Keratinocyte (primary cell): ENCODE results near the gene NDUFB8. TPM values are rescaled to one million over a fixed set of nuclear protein-coding genes. Genes with fewer than 3 reads are reported as not detected.

ENCODE experiments used
- DNase-seq: peaks from one replicate; pipeline ENCODE4 v3.0.0-alpha.2; 2011; ENCODE audit warnings: low read depth, missing footprints, low spot score
- FAIRE-seq: peaks from 2 replicates; lab custom pipeline; 2011; peaks lifted over from hg19 to GRCh38; lab: Jason Lieb, UNC
- H2AFZ ChIP-seq: 2 replicates; pipeline ENCODE4 v1.6.0; 2012; ENCODE audit warnings: low read length, control low read depth, inconsistent platforms; ENCODE audit not compliant: control insufficient read depth
- H3K27ac ChIP-seq: 2 replicates; pipeline ENCODE4 v1.5.1; 2011; ENCODE audit warnings: low read length; ENCODE audit not compliant: control insufficient read depth, insufficient read depth
- H3K27me3 ChIP-seq: 3 replicates; pipeline ENCODE4 v1.6.0; 2011; ENCODE audit warnings: low read length; ENCODE audit not compliant: control insufficient read depth, insufficient read depth; ENCODE audit errors: extremely low read depth
- H3K36me3 ChIP-seq, 2 experiments: 2 replicates in 1 of 2; 3 replicates in 1 of 2; pipeline ENCODE4 v1.5.1; 2011; ENCODE audit warnings: low read length in 2 of 2, mild to moderate bottlenecking in 1 of 2; ENCODE audit not compliant: control insufficient read depth in 2 of 2, insufficient read depth in 2 of 2; ENCODE audit errors: extremely low read depth in 1 of 2
- H3K4me1 ChIP-seq: 3 replicates; pipeline ENCODE4 v1.5.1; 2011; ENCODE audit warnings: low read length; ENCODE audit not compliant: control insufficient read depth, insufficient read depth; ENCODE audit errors: extremely low read depth
- H3K4me2 ChIP-seq: 3 replicates; pipeline ENCODE4 v1.6.0; 2011; ENCODE audit warnings: low read depth, low read length; ENCODE audit not compliant: control insufficient read depth, insufficient read depth; ENCODE audit errors: extremely low read depth
- H3K4me3 ChIP-seq, 3 experiments: fragments of 200-600 bp in 1 of 3; sonication (generic) in 1 of 3; 2 replicates in 2 of 3; 3 replicates in 1 of 3; pipeline ENCODE4 v1.5.1; 2011 to 2016; ENCODE audit warnings: low read length in 3 of 3, mild to moderate bottlenecking in 3 of 3, control low read depth in 2 of 3, inconsistent platforms in 1 of 3, low read depth in 1 of 3, mixed read lengths in 1 of 3, mixed run types in 1 of 3, moderate library complexity in 1 of 3; ENCODE audit not compliant: control insufficient read depth in 2 of 3, insufficient read depth in 2 of 3; ENCODE audit errors: extremely low read depth in 1 of 3
- H3K79me2 ChIP-seq: 2 replicates; pipeline ENCODE4 v1.6.0; 2012; ENCODE audit warnings: low read length; ENCODE audit not compliant: control insufficient read depth, insufficient read depth
- H3K9ac ChIP-seq: 3 replicates; pipeline ENCODE4 v1.6.0; 2011; ENCODE audit warnings: low read length; ENCODE audit not compliant: control insufficient read depth, insufficient read depth; ENCODE audit errors: extremely low read depth
- H3K9me1 ChIP-seq: 3 replicates; pipeline ENCODE4 v1.6.0; 2011; ENCODE audit warnings: low read length; ENCODE audit not compliant: control insufficient read depth, insufficient read depth; ENCODE audit errors: extremely low read depth
- H3K9me3 ChIP-seq: 2 replicates; pipeline ENCODE4 v1.5.1; 2012; ENCODE audit warnings: low read depth, low read length; ENCODE audit not compliant: control insufficient read depth
- H4K20me1 ChIP-seq: 3 replicates; pipeline ENCODE4 v1.6.0; 2011; ENCODE audit warnings: low read length; ENCODE audit not compliant: control insufficient read depth, insufficient read depth; ENCODE audit errors: extremely low read depth
- CTCF ChIP-seq, 3 experiments: IDR thresholded peaks in 1 of 3; conservative IDR thresholded peaks in 1 of 3; optimal IDR thresholded peaks in 1 of 3; 2 replicates in 2 of 3; 3 replicates in 1 of 3; pipeline versions ENCODE3 to v1.5.1; 2011; ENCODE audit warnings: low read length in 3 of 3, mild to moderate bottlenecking in 3 of 3, moderate library complexity in 2 of 3, control low read depth in 1 of 3, inconsistent platforms in 1 of 3; ENCODE audit not compliant: insufficient read depth in 2 of 3; ENCODE audit errors: extremely low read depth in 1 of 3
- EZH2 ChIP-seq: IDR thresholded peaks from one replicate; pipeline ENCODE4 v1.6.1; 2012; ENCODE audit warnings: inconsistent platforms, mild to moderate bottlenecking, low read length, moderate library complexity
- dilution Hi-C: fragments of 300-500 bp; cut with MboI; formaldehyde crosslinking; loops from one replicate; pipeline ENCODE4 v1.7.0; 2020; ENCODE audit warnings: low sequenced_read_pairs; ENCODE audit not compliant: extremely low pct_ligation_motif_present
- polyA plus RNA-seq, 5 experiments: library from polyadenylated mRNA; depleted of rRNA in 3 of 5; stranded (reverse) in 3 of 5; stranded (forward) in 1 of 5; unstranded in 1 of 5; fragments of >200 nt; gene quantifications; 1 replicate in 1 of 5; 2 replicates in 3 of 5; 3 replicates in 1 of 5; pipeline versions ENCODE4 v1.2.1 to v1.2.3, GENCODE V29; 2011 to 2012; ENCODE audit warnings: missing spikeins in 2 of 5, low read depth in 1 of 5, low replicate concordance in 1 of 5

Gene NDUFB8
- polyA plus RNA-seq, 1 donor (not counting 4 experiments of a cell fraction or from before 2014, with no cell fraction given), result 178 TPM

GRCh38 chr10:100508266-100508665 is 21.4 kb downstream of the NDUFB8 start:
- peaks cover 12% of the 10 kb centered on the region for H3K4me1 ChIP-seq
- H4K20me1 ChIP-seq, result peaks cover 4% of the 10 kb centered on the region
- no peak overlapping the region for H3K4me2 ChIP-seq
- DNase-seq (no peak), FAIRE-seq (no peak)
- no peak overlapping the region for H3K27ac ChIP-seq
- TF ChIP-seq CTCF (optimal IDR thresholded peaks at IDR 0.05 in 1 of 3, IDR thresholded peaks at IDR 0.05 in 1 of 3, conservative IDR thresholded peaks at IDR 0.05 in 1 of 3; ENCODE audit: extremely low read depth in 1 of 3, insufficient read depth in 2 of 3, low read length in 3 of 3), result no peak
- no peak for TF ChIP-seq EZH2
- H2AFZ ChIP-seq, result no peak overlapping the region
- H3K27me3 ChIP-seq, result no peaks in the 10 kb centered on the region
- H3K36me3 ChIP-seq, result peaks cover 4 to 7% of the 10 kb centered on the region in 2 experiments
- no peaks in the 10 kb centered on the region for H3K9me1 ChIP-seq
- no peak overlapping the region for H3K9ac ChIP-seq
- no peaks in the 10 kb centered on the region for H3K9me3 ChIP-seq
- no peaks in the 10 kb centered on the region for H3K79me2 ChIP-seq
- dilution Hi-C loops, result no loop called here
- no peak overlapping the region for H3K4me3 ChIP-seq

GRCh38 chr10:100507357-100507732 is 22.3 kb downstream of the NDUFB8 start:
- H2AFZ ChIP-seq, result no peak overlapping the region
- FAIRE-seq (no peak), DNase-seq (no peak)
- H3K4me2 ChIP-seq, result no peak overlapping the region
- H3K4me3 ChIP-seq, result no peak overlapping the region
- H4K20me1 ChIP-seq, result peaks cover 4% of the 10 kb centered on the region
- peaks cover 4 to 7% of the 10 kb centered on the region in 2 experiments for H3K36me3 ChIP-seq
- no peak for TF ChIP-seq EZH2
- TF ChIP-seq CTCF (optimal IDR thresholded peaks at IDR 0.05 in 1 of 3, IDR thresholded peaks at IDR 0.05 in 1 of 3, conservative IDR thresholded peaks at IDR 0.05 in 1 of 3; ENCODE audit: extremely low read depth in 1 of 3, insufficient read depth in 2 of 3, low read length in 3 of 3), result no peak
- H3K27me3 ChIP-seq, result no peaks in the 10 kb centered on the region
- no peak overlapping the region for H3K27ac ChIP-seq
- no peaks in the 10 kb centered on the region for H3K79me2 ChIP-seq
- H3K9ac ChIP-seq, result no peak overlapping the region
- dilution Hi-C loops, result no loop called here
- no peaks in the 10 kb centered on the region for H3K9me3 ChIP-seq
- no peaks in the 10 kb centered on the region for H3K9me1 ChIP-seq
- H3K4me1 ChIP-seq, result peaks cover 12% of the 10 kb centered on the region
